Thoracic aorta (tissue), 2 donors: ENCODE data around the gene KAT6B. TPM values are rescaled to one million over a fixed set of nuclear protein-coding genes. Genes with fewer than 3 reads are reported as not detected.

Experiments
- ATAC-seq: fragments of 150-250 bp; one replicate; pipeline ENCODE4 v1.8.0; 2017; ENCODE audit warnings: low read depth; ENCODE audit not compliant: insufficient number of reproducible peaks, low FRiP score
- DNase-seq: peaks from one replicate; pipeline ENCODE4 v3.0.0-alpha.2; 2020; ENCODE audit warnings: low spot score
- H3K27ac ChIP-seq, 2 donors: fragments of 200-600 bp; sonication (generic); 1 replicate in 1 of 2; 2 replicates in 1 of 2; pipeline ENCODE4 v1.5.1; 2016; ENCODE audit warnings: mild to moderate bottlenecking in 2 of 2, moderate library complexity in 2 of 2
- H3K27me3 ChIP-seq: fragments of 200-600 bp; sonication (generic); replicated peaks from 2 replicates; pipeline ENCODE4 v1.6.0; 2016; ENCODE audit warnings: mild to moderate bottlenecking; ENCODE audit not compliant: insufficient read depth
- H3K36me3 ChIP-seq: fragments of 200-600 bp; sonication (generic); one replicate; pipeline ENCODE4 v1.5.1; 2016
- H3K4me1 ChIP-seq, 2 donors: fragments of 200-600 bp; sonication (generic); 1 replicate in 1 of 2; 2 replicates in 1 of 2; pipeline versions ENCODE4 v1.5.1 to v1.6.0; 2016; ENCODE audit warnings: low read depth in 2 of 2, mild to moderate bottlenecking in 1 of 2; ENCODE audit not compliant: control insufficient read depth in 1 of 2
- H3K4me3 ChIP-seq: fragments of 200-600 bp; sonication (generic); 2 replicates; pipeline ENCODE4 v1.5.1; 2016; ENCODE audit warnings: mild to moderate bottlenecking
- H3K9me3 ChIP-seq: fragments of 200-600 bp; sonication (generic); 2 replicates; pipeline ENCODE4 v1.5.1; 2016
- total RNA-seq, 2 donors: library from RNA; depleted of rRNA; stranded (reverse); fragments of >200 nt; gene quantifications; one replicate each; pipeline versions ENCODE4 v1.1.0 to v1.2.3, GENCODE V29; 2016
- TF ChIP-seq, protein P1 (sequence below): fragments of 200-600 bp; sonication (generic); IDR thresholded peaks from one replicate; pipeline ENCODE4 v1.5.1; 2019; ENCODE audit warnings: antibody characterized with exemption

The KAT6B gene
- total RNA-seq, 2 donors from 2014 or later, result 38.4 to 46.9 TPM

GRCh38 chr10:74991435-74991834 is 165.0 kb downstream of the KAT6B start:
- peaks cover 18 to 26% of the 10 kb centered on the region in 2 donors for H3K4me1 ChIP-seq
- ATAC-seq (no peak), DNase-seq (no peak)
- peaks cover 9% of the 10 kb centered on the region for H3K36me3 ChIP-seq
- no peak overlapping the region for H3K4me3 ChIP-seq
- no peaks in the 10 kb centered on the region for H3K27me3 ChIP-seq
- H3K9me3 ChIP-seq, result no peaks in the 10 kb centered on the region
- H3K27ac ChIP-seq, result no peak overlapping the region
- TF ChIP-seq, protein P1, sequence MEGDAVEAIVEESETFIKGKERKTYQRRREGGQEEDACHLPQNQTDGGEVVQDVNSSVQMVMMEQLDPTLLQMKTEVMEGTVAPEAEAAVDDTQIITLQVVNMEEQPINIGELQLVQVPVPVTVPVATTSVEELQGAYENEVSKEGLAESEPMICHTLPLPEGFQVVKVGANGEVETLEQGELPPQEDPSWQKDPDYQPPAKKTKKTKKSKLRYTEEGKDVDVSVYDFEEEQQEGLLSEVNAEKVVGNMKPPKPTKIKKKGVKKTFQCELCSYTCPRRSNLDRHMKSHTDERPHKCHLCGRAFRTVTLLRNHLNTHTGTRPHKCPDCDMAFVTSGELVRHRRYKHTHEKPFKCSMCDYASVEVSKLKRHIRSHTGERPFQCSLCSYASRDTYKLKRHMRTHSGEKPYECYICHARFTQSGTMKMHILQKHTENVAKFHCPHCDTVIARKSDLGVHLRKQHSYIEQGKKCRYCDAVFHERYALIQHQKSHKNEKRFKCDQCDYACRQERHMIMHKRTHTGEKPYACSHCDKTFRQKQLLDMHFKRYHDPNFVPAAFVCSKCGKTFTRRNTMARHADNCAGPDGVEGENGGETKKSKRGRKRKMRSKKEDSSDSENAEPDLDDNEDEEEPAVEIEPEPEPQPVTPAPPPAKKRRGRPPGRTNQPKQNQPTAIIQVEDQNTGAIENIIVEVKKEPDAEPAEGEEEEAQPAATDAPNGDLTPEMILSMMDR, result no peak

GRCh38 chr10:74992068-74992467 is 165.7 kb downstream of the KAT6B start:
- TF ChIP-seq, protein P1, result no peak
- no peak for DNase-seq

GRCh38 chr10:74993649-74994048 is 167.2 kb downstream of the KAT6B start:
- H3K36me3 ChIP-seq, result peaks cover 9% of the 10 kb centered on the region
- no peak overlapping the region for H3K4me3 ChIP-seq
- no peaks in the 10 kb centered on the region for H3K27me3 ChIP-seq
- no peaks in the 10 kb centered on the region for H3K9me3 ChIP-seq
- no peak overlapping the region for H3K27ac ChIP-seq
- H3K4me1 ChIP-seq, result peaks cover 4 to 9% of the 10 kb centered on the region in 2 donors
- TF ChIP-seq, protein P1, result no peak
- ATAC-seq (no peak), DNase-seq (no peak)

More at GRCh38 chr10:74992068-74992467, 165.7 kb downstream of the KAT6B start:
- Histone ChIP-seq H3K36me3 (peaks cover 9% of the 10 kb centered on the region), H3K4me1 (peaks cover 18 to 24% of the 10 kb centered on the region in 2 donors), H3K27ac (no peak overlapping the region), H3K9me3 (no peaks in the 10 kb centered on the region), H3K27me3 (no peaks in the 10 kb centered on the region), H3K4me3 (no peak overlapping the region)
- no peak for ATAC-seq

DNA sequence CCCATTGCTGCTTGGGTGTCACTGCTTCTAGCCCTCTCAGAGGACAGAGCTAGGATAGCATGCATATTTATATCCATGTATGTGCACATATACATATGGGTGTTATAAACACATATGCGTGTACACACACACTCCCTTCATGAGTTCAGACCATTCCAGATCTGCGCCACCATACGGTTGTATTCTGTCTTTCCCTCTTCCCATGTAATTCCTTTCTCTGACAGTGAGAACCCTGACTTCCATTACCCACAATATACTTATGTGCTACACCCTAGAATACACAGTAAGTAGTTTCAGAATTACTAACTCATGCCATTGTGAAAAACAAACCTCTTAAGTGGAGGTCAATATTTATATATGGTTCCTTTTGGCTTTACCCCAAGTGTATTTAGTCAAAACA is 168.5 kb downstream of the KAT6B start:
- Histone ChIP-seq H3K27ac (no peak overlapping the region), H3K4me3 (no peak overlapping the region), H3K27me3 (no peaks in the 10 kb centered on the region), H3K9me3 (no peaks in the 10 kb centered on the region), H3K4me1 (no peaks in the 10 kb centered on the region), H3K36me3 (peaks cover 9% of the 10 kb centered on the region)
- no peak for ATAC-seq
- no peak for DNase-seq
- TF ChIP-seq, protein P1, result no peak

DNA sequence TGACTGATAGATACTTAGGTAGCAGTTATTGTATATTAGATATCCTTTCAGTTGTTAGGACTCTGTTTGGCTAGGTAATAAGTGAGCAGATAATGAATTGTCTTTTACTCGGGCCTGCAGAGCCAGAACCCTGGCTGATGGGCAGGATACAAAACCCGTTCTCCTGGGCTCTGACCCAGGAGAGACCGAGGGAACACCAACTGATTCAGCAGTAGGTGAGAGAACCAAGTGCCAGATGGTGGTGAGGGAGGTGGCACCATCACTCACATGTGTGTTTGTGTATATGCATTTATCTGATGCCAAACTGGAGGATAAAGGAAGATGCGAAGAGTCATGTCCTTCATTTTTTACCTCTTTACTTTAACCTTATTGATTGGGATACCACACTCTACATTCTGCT is 169.4 kb downstream of the KAT6B start:
- Histone ChIP-seq H3K36me3 (peaks cover 9% of the 10 kb centered on the region), H3K9me3 (no peaks in the 10 kb centered on the region), H3K4me3 (no peak overlapping the region), H3K4me1 (no peaks in the 10 kb centered on the region), H3K27me3 (no peaks in the 10 kb centered on the region), H3K27ac (no peak overlapping the region)
- ATAC-seq (no peak), DNase-seq (no peak)
- TF ChIP-seq, protein P1, result no peak
